PC-3 (cell line): ENCODE measurements around the gene CCDC86. TPM values are rescaled to one million over a fixed set of nuclear protein-coding genes. Genes with fewer than 3 reads are reported as not detected.

ENCODE experiments used
- ATAC-seq: fragments of 200-7000 bp; cut with Tn5 transposase; 2 replicates; pipeline ENCODE4 v1.9.1; 2020; ENCODE audit warnings: mild to moderate bottlenecking, moderate library complexity
- BruUV-seq: library from RNA; stranded (reverse); fragments of 400-500 nt; replicated peaks from 2 replicates; lab custom pipeline; 2021; lab: Mats Ljungman, UMichigan
- CTCF ChIA-PET: fragments of 300-600 bp; sonication (Branson Sonifier 250); formaldehyde crosslinking; loops from one replicate; lab custom pipeline; 2022; ENCODE audit warnings: antibody characterized with exemption; lab: Charles Lee
- POLR2A ChIA-PET: fragments of 300-600 bp; sonication (Branson Sonifier 250); formaldehyde crosslinking; loops from one replicate; lab custom pipeline; 2022; ENCODE audit warnings: antibody characterized with exemption; ENCODE audit not compliant: unreplicated experiment; lab: Charles Lee
- DNase-seq: peaks from one replicate; pipeline ENCODE4 v3.0.0-alpha.2; 2015
- H2AFZ ChIP-seq: fragments of 300-600 bp; sonication (generic); 2 replicates; pipeline ENCODE4 v1.6.0; 2016; ENCODE audit warnings: antibody characterized with exemption, low read length
- H3F3A ChIP-seq: fragments of 300-600 bp; sonication (generic); one replicate; pipeline ENCODE4 v1.6.0; 2017; ENCODE audit warnings: antibody characterized with exemption, low read length, control low read depth, mild to moderate bottlenecking; ENCODE audit not compliant: unreplicated experiment
- H3K27ac ChIP-seq: fragments of 300-600 bp; sonication (generic); 2 replicates; pipeline ENCODE4 v1.5.1; 2016; ENCODE audit warnings: mild to moderate bottlenecking, low read length
- H3K27me3 ChIP-seq: fragments of 300-600 bp; sonication (generic); 2 replicates; pipeline ENCODE4 v1.6.1; 2016; ENCODE audit warnings: low read length, mixed read lengths
- H3K36me3 ChIP-seq: fragments of 300-600 bp; sonication (generic); 2 replicates; pipeline ENCODE4 v1.6.1; 2016; ENCODE audit warnings: low read depth, mixed run types, low read length, mixed read lengths
- H3K4me1 ChIP-seq: fragments of 300-600 bp; sonication (generic); 2 replicates; pipeline ENCODE4 v1.5.1; 2016; ENCODE audit warnings: low read length; ENCODE audit not compliant: insufficient read depth
- H3K4me2 ChIP-seq: fragments of 300-600 bp; sonication (generic); 2 replicates; pipeline ENCODE4 v1.6.0; 2016; ENCODE audit warnings: low read length
- H3K4me3 ChIP-seq: fragments of 300-600 bp; sonication (generic); 2 replicates; pipeline ENCODE4 v1.5.1; 2016; ENCODE audit warnings: mild to moderate bottlenecking, low read length, mixed read lengths
- H3K79me2 ChIP-seq: fragments of 300-600 bp; sonication (generic); 2 replicates; pipeline ENCODE4 v1.6.1; 2017; ENCODE audit warnings: low read length, mixed read lengths
- H3K9ac ChIP-seq: fragments of 300-600 bp; sonication (generic); 2 replicates; pipeline ENCODE4 v1.6.0; 2016; ENCODE audit warnings: mild to moderate bottlenecking, low read length
- H3K9me2 ChIP-seq: fragments of 300-600 bp; sonication (generic); replicated peaks from 2 replicates; pipeline ENCODE4 v1.6.1; 2016; ENCODE audit warnings: mixed run types, low read length, mixed read lengths
- H3K9me3 ChIP-seq: fragments of 300-600 bp; sonication (generic); 2 replicates; pipeline ENCODE4 v1.6.1; 2016; ENCODE audit warnings: low read length, mixed read lengths
- H4K20me1 ChIP-seq: fragments of 300-600 bp; sonication (generic); 2 replicates; pipeline ENCODE4 v1.6.1; 2016; ENCODE audit warnings: low read length, mixed read lengths
- CTCF ChIP-seq: fragments of 300-600 bp; sonication (generic); conservative IDR thresholded peaks from 2 replicates; pipeline ENCODE4 v1.5.1; 2017; ENCODE audit warnings: antibody characterized with exemption, low read depth, mild to moderate bottlenecking, low read length
- EZH2 ChIP-seq: fragments of 300-600 bp; sonication (generic); IDR thresholded peaks from one replicate; pipeline ENCODE4 v1.6.1; 2017; ENCODE audit warnings: antibody characterized with exemption, mild to moderate bottlenecking, low read length; ENCODE audit not compliant: unreplicated experiment
- EZH2phosphoT487 ChIP-seq: fragments of 300-600 bp; sonication (generic); IDR thresholded peaks from 2 replicates; pipeline ENCODE4 v1.6.1; 2018; ENCODE audit warnings: mild to moderate bottlenecking, antibody characterized with exemption, low read length, borderline replicate concordance
- intact Hi-C: fragments of 100-400 bp; cut with micrococcal nuclease; formaldehyde crosslinking; loops from 2 replicates; pipeline ENCODE4 v1.9.0; 2023
- total RNA-seq: library from RNA; depleted of rRNA; stranded (reverse); fragments of >200 nt; gene quantifications from 2 replicates; pipeline ENCODE4 v1.2.3, GENCODE V29; 2014

Gene CCDC86
- total RNA-seq, 1 experiment from 2014 or later = 67.9 TPM

- ChIA-PET CTCF (no interaction called here), POLR2A (no interaction called here)
- Histone ChIP-seq H3K9me2 (no peaks in the 10 kb centered on the region), H3K79me2 (no peaks in the 10 kb centered on the region), H3K9me3 (0 out of 2 replicates have a peak, but pooled peaks cover 6% of the 10 kb centered on the region), H4K20me1 (no peaks in the 10 kb centered on the region), H3K4me2 (no peak overlapping the region), H3F3A (no peaks in the 10 kb centered on the region), H3K27me3 (peaks cover 26% of the 10 kb centered on the region; the same call in 1 of the 2 replicates), H3K4me3 (no peak overlapping the region), H3K9ac (no peak overlapping the region), H2AFZ (no peak overlapping the region), H3K4me1 (no peaks in the 10 kb centered on the region), H3K27ac (no peak overlapping the region), H3K36me3 (no peaks in the 10 kb centered on the region)
- no peak for DNase-seq
- no peak for ATAC-seq
- BruUV-seq = no TSS peak
- no peak for TF ChIP-seq EZH2
- TF ChIP-seq CTCF = no peak
- no peak for TF ChIP-seq EZH2phosphoT487
- intact Hi-C loops = no loop called here
Measured at GRCh38 chr11:60795291-60795690, 46.6 kb upstream of the CCDC86 start.

GRCh38 chr11:60797846-60798630 lies 43.9 kb upstream of the CCDC86 start:
- no peaks in the 10 kb centered on the region for H3K9me3 ChIP-seq
- intact Hi-C loops = no loop called here

More at GRCh38 chr11:60797846-60798630, 43.9 kb upstream of the CCDC86 start:
- no peak overlapping the region for H2AFZ ChIP-seq
- peaks cover 46% of the 10 kb centered on the region for H3K27me3 ChIP-seq
- H3K79me2 ChIP-seq = no peaks in the 10 kb centered on the region
- no TSS peak for BruUV-seq
- TF ChIP-seq EZH2phosphoT487 (no peak), CTCF (no peak), EZH2 (no peak)
- no peak overlapping the region for H3K4me3 ChIP-seq
- no peaks in the 10 kb centered on the region for H3F3A ChIP-seq
- no peaks in the 10 kb centered on the region for H3K36me3 ChIP-seq
- H3K4me1 ChIP-seq = no peaks in the 10 kb centered on the region
- CTCF ChIA-PET = no interaction called here
- no peak overlapping the region for H3K27ac ChIP-seq
- DNase-seq (no peak), ATAC-seq (no peak)
- H4K20me1 ChIP-seq = no peaks in the 10 kb centered on the region
- POLR2A ChIA-PET = no interaction called here
- no peak overlapping the region for H3K9ac ChIP-seq
- H3K4me2 ChIP-seq = no peak overlapping the region
- H3K9me2 ChIP-seq = no peaks in the 10 kb centered on the region
